GM21529 (cell line): ENCODE data around the gene RGMB.

Experiments used
- ATAC-seq: cut with Tn5 transposase; IDR thresholded peaks from one replicate; pipeline ENCODE4 v1.9.1; 2021; ENCODE audit not compliant: unreplicated experiment

The RGMB gene

DNA sequence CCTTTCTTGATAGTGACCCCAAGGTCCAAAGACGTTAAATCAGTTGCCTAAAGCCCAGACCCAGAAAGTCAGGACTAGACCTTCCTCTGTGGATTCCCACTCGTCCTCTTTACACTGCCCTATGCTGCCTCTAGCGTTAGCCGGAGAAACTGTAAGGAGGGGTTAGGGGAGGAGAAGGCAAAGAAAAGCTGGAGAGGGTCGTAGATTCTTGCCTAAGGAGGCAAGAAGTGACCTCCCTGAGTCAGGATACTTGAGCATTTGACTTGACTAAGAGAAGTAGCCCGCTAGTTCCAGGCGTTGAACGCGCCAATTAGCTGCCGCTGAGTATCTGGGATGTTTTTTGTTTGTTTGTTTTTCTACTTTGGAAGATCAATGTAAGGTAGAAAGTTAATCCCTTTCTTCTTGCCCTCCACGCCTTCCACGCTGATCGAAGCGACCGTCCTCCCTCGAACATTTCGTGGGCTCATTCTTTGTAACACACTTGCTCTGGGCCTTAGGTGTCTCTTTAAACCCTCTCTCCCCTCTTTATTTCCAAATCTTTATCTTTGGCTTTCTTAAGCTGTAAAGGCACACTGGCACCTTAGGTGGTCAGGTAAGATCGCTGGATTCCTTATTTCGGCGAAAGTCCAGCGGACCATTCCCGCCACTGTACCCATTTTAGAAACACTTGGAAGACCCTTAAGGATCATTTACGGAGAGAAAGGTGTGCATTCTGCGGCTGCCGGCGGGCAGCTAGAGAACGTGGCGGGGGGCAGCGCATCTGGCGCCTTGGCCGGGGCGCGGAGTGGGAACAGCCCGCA lies 5.1 kb upstream of the RGMB start:
- ATAC-seq: peak; percentile 43

GRCh38 chr5:98768960-98769209 lies 4.6 kb upstream of the RGMB start:
- no peak for ATAC-seq

DNA sequence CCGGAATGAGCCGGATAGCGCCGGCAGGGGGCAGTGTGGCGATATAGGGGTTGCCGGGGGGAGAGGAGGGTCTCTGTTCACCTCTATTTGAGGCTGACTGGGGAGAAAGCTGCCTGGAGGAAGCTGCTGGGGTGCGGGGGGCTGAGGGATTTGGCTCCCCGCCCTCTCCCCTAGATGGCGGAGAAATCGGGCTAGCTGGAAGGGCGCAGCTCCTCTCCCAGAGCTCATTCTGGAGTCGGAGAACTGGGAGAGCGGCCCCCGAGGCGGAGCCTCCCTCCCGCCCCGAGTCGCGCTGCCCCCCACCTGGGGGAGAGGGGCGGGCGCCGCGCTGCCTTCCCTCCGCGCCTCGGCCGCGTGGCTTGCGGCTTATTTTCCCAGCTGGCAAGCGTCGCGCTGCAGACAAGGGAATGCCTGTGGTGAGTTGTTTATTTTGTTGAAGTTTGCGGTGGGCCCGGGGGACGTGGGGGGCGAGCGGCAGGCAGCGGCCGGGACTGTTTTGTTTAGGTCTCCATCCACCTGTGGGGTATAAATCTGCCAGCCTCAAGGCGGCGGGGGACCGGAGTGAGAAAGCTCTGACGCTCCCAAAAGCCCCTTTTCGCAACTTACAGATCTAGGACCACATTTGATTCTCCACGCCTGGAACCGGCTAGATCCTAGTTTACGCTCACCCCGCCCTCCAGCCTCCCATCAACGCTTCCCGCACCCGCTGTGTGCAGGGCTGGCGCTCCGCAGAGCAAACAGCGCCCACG lies 4.1 kb upstream of the RGMB start:
- ATAC-seq: no peak

- ATAC-seq: no peak
These were observed 3.6 kb upstream of the RGMB start for GRCh38 chr5:98769959-98770208.

DNA sequence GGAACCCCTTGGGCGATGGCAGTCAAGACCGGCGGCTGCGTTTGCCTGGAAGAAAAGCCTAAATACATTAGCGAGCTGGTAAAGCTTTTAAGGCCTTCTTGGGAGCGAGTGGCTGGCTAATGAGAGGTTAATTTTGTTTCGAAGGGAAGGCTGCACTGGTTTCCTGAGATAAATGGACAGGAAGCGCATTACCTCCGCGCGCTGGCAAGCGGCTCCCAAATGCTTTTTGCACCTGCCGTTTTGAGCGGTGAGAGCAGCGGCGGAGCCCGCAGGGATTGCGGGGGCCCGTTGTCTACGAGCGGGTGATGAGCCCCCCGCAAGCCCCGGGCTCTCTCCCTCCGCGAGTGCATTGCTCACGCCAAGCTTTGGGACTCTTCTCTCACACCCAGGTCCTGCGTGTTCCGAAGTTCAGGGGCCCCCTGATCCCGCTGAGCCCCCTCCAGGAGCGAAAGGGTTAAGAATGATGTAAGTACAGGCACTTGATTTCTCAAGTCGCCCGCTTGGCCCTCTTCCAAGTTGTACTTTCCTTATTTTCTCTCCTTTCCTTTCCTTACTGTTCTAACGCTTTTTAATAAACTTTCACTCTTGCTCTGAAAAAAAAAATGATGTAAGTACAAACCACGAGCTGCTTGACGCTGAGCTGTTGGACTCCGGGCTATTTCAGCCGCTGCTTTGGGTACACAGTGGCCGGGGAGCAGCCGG lies 3.1 kb upstream of the RGMB start:
- ATAC-seq: no peak

- ATAC-seq: no peak
These were observed 2.5 kb upstream of the RGMB start for GRCh38 chr5:98770911-98771322.

DNA sequence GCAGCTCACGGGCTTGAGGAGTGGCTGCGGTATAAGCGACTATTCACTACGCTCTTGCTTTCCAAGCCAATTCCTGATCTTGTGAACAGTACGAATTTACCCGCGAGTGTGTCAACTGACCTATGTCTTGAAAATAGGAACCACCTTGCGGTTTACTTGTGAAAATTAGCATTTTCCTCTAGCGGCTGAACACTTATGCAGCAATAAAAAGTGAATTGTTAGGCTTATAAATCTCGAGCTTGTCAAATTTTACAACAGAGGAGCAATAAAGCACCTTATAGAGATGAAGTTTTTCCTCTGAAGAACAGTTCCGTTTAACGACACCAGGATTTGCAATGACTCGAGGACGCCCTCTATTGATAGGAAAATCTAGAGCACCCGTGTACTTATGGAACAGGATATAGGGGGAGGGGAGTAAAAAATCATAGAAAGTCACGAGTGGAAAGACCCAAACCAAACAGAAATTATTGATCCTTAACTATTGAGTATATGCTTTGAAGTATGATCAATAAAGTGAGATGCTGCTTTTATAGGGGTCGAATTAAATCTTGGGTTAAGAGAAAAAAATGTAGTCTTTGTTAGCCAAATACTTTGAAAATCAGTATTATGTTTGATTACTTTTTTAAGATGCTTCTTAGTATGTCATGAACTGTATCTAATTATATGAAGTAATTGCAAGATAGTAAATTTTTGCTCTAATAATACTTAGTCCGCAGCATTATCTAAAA lies 1.9 kb upstream of the RGMB start:
- no peak for ATAC-seq

GRCh38 chr5:98772415-98773213 lies 849 bp upstream of the RGMB start:
- ATAC-seq: peak; percentile 23

GRCh38 chr5:98773214-98773463 lies 324 bp upstream of the RGMB start:
- no peak for ATAC-seq

DNA sequence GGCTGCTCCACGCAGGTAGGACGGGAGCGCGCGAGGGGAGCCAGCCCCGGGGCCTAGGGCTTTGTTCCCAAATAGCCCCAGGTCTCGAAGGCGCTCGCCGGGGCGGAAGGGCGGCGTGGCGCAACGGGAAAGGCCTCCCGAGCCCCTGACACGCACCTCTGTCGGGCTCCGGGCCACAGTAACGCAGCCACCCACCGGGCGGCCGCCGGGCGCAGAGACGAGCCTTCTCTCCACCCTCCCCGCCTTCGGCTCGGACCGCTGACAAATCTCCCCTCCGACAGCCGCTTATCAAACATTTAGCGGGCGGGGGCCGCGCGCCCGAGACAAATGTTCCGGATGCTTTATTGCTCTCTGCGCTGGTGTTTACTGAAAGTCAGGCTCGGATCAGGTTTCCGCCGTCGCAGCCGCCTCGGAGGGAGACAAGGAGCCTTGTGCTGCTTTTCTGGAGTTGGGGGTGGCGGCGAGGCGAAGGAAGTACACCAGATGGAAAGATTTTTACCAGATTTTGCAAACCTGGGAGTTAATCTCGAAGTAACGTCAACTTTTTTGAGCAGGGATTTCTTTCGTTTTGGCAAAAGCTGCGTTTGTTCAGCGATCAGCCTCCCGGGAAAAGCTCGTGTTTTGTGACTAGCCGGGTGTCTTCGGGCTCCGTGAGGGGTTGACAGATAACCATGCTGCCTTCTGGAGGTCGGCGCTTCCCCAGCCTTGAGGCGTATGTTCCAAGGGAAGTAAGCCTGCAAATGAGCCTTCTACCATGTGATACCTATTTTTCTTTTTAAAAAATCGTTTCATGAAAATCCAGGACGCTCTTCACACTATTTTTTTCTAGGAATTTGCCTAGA lies 950 bp downstream of the RGMB start:
- ATAC-seq: peak; percentile 33

- ATAC-seq: no peak
These were observed 2.0 kb downstream of the RGMB start for GRCh38 chr5:98775246-98776065.

- ATAC-seq: no peak
These were observed 2.7 kb downstream of the RGMB start for GRCh38 chr5:98776066-98776705.

DNA sequence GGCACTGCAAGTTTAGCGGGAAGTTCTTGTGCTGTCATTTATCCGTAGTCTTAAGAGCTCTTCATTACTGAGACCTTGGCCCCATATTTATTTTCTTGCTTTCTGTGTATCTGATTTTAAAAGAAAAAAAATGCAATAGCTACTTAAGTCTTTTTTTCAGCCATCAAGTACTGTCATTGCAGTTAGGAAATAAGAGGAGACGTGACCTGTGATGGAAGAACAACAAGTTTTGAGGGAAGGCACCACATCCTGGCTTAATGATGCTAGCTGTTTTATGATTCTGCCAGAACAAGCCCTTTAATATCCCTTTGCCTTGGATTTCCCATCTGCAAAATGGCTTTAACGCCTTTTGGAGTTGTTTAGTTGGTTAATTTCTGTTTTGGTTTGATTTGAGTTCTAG lies 3.8 kb downstream of the RGMB start:
- ATAC-seq: no peak

GRCh38 chr5:98779264-98779877 lies 5.9 kb downstream of the RGMB start:
- ATAC-seq: no peak

DNA sequence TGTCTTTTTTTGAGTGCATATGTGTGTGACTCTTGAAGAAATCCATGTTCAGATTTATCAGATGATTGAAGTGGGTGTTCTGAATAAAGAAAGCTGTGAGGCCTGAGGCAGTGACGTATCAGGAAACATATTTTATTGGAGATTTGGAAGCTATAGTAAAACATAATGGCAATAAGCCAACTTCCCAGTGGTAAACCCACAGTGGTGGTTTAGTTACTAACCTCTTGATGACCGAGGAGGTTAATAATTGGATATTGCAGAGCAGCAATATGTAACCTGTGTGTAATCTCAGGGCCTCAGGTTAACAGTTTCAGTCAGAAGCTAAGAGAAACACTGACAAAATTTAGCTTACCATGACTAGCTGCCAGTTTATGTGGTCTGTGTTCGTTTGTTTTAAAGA lies 6.9 kb downstream of the RGMB start:
- no peak for ATAC-seq

- ATAC-seq: no peak
These were observed 8.1 kb downstream of the RGMB start for GRCh38 chr5:98781520-98781919.

GRCh38 chr5:98781964-98782363 lies 8.5 kb downstream of the RGMB start:
- no peak for ATAC-seq

DNA sequence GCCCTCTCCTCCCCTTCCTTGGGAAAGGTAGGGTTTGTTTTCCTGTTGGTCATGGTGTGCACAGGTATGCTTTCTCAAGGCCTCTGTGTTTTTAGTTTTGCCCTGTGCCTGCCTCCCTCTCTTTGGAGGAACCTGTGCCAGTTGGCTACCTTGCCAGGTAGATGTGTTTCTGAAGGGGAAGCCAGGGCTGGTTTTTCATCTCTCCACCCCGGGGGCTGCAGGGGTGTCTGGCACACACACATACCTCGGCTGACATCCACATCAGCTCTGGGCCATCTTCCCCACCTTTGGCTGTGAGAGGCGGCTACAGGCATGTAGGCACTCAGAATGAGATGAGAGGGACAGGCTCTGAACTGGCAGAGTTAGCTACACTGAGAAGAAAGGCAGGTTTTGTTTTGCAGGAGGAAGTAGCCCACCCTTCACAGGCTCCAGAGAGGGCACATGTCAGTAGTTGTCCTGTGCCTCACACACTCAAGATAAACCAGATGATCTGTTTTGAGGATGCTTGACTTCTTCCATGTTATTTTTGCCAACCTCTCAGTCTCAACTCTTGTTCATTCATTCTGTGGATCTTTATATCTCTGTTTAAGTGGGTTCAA lies 9.7 kb downstream of the RGMB start:
- no peak for ATAC-seq
